GM19238 (cell line): ENCODE data around the gene RGS9BP.
"Not testable (repeated sequence)": the region's sequence is repeated elsewhere in the genome, so short reads cannot be mapped to it uniquely, and the experiment has no call there.

Experiments
- DNase-seq: peaks from one replicate; pipeline ENCODE4 v3.0.0; 2011; ENCODE audit warnings: low spot score; ENCODE audit not compliant: insufficient read length

The RGS9BP gene

DNA sequence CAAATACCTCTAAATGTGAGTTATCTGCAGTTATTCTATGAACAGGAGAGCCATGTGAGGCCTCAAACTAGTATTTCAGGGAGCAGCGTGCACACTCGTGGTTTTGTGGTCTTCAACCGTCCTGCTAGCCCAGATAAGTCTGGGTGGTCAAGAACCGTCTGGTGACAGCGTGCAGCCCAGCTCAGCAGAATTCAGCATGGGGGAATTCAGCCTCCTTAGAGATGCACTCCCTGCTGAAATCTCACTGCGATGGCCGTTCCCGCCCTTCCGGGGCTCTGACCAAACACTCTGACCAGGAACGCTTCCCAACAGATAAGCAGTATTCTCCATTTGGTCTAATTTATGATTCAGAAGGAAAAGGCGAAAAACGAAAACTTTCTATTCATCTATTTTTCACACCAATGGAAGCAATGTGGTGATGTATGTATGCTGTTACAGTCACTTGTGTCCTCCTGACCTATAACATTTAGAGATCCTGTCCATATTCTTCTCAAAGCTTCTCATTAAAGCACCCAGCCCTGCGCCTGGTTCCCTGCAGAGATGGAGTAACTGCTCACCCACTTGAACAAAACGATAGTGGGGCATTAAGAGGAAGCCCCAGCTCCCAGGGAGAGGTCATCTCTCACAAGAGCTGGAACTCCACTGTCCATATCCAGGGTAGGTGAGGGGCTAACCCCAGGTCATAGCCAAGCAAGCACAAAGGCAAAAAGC, 3.6 kb upstream of the RGS9BP start:
- no peak for DNase-seq

DNA sequence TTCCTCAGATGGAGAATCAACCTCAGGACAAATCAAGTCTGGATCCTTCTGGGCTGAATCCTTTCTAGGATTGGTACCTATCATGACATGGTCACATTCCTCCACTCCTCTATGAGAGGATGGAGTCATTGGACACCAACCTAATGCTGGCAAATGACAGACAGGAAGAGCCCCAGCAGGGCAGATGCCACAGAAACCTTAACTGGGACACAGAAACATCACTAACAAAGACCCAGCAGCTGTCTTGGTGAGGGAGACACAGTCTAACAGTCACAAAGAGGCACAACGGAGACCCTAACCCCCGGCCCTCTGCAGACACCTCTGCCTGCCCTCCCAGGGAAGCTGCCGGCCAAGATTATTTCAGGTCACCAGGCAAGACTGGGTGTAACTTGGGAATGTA, 2.8 kb upstream of the RGS9BP start:
- DNase-seq = no peak

DNA sequence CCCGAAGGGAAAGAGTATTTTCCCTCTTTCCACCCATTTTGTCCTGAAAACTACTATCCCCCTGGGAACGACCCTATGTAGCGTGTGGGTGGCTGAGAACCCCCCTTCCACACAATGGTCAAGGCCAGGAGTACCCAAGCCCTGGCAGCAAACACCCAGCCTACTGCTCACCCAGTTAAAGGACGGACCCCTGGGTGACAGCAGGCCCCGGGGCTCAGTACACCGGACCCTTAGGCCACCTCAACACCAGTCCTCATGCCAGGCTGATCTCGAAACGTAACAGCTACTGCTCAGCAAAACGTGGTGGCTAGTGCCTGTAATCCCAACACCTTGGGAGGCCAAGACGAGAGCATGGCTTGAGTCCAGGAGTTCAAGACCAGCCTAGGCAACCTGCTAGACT, 2.1 kb upstream of the RGS9BP start:
- DNase-seq = no peak

DNA sequence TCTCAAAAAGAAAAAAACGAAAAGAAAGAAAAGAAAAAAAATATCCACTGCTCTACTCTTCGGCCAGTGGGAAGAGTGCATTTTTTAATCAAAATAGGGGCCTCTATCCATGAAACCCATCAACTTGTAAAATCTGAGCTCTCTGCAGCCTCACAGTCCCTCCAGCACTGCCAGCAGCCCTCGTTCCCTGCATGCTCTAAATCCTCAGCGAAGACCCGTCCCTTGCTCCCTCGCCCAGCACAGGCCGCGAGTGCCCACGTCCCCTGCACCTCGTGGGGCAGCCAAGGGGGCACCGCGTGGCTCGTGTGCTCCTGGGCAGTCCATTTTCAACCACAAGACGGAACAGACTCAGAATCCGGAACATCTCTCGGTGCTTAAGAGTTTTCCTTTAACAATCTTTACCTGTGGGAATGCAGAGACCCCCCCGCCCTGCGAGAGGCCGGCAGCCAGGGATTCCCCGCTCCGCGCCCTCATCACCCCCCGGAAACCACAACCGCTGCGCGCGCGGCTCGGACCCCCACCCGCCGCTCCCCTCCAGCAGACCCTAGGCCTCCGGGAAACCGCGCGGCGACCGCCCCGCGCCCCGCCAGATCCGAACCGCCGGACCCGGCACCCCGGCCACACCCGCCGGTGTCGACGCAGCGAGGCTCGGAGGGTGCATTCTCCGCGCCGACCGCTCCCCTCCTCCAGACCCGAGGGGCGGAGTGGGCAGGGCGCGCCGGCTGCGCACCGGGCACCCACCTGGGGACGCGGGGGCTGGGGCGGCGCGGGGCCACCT, 1.3 kb upstream of the RGS9BP start:
- DNase-seq = no peak

DNA sequence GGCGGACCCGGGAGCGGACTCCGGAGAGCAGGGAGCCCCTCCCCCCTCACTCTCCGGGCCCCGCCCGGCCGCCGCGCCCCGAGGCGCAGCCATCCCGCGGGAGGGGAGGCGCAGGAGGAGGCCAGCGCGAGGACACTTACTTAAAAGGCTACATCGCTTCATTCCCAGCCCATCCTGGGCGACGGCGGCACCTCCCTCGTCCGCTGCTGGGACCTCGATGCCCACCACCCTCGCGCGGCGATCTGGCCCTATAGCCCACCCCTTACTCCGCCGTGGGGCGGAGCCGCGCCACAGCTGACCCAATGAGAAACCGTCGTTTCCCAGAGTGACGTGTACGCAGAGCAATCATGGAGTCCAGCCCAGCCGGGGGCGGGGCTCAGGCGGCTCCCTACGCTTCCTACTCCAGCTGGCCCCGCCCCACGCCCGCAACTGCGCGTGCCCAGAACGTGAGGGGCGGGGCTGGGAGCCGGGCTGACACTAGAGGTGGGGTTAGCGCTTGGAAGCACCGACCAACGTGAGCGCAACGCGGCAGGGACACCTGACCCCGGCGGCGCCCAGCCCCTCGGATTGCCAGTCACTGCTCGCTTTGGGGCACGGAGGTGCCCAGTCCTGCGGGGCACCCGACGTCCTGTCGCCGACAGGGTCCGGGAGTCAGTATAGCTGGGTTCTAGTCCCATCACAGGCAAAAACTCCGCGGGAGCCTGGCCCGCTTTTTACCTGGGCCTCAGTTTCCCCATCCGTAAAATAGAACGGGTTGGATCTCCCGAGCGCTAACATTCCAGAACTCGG, 523 bp upstream of the RGS9BP start, which contains the start of gene ANKRD27:
TSS of gene ANKRD27 (minus strand) at position 250 of the 789 bp plus-strand sequence. CDS start 16,165 bp downstream, outside the sequence.
- DNase-seq = peak; percentile 96

DNA sequence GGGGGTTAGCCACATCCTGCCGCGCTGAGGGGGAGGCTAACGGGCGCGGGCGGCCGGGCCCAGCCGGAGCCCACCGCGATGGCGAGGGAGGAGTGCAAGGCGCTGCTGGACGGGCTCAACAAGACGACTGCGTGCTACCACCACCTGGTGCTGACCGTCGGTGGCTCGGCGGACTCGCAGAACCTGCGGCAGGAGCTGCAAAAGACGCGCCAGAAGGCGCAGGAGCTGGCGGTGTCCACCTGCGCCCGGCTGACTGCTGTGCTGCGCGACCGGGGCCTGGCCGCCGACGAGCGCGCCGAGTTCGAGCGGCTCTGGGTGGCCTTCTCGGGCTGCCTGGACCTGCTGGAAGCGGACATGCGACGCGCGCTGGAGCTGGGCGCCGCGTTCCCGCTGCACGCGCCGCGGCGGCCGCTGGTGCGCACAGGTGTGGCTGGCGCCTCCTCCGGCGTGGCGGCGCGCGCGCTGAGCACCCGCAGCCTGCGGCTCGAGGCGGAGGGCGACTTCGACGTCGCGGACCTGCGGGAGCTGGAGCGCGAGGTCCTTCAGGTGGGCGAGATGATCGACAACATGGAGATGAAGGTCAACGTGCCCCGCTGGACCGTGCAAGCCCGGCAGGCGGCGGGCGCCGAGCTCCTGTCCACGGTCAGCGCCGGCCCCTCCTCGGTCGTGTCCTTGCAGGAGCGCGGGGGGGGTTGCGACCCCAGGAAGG, 692 bp downstream of the RGS9BP start:
- DNase-seq = no peak

DNA sequence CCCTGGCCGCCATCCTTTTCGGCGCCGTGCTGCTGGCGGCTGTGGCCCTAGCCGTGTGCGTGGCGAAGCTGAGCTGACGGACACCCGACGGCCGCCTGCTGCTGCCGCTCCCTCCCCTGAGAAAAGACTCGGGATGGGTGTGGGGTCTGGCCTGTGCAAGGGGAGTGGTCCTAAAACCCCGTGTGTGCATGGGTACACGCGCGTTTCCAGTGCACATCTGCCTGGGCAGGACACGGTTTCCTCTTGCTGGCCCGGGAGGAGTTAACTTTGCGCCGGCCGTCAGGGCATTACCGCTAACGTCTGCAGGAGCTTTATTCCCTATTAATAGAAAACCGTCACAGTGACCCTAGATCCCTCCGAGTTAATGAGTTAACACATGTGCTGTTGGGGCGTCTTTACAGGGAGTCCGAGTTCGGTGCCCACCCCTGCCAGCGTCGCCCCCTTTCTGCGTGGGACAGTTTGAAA, 1.3 kb downstream of the RGS9BP start:
- DNase-seq = no peak

DNA sequence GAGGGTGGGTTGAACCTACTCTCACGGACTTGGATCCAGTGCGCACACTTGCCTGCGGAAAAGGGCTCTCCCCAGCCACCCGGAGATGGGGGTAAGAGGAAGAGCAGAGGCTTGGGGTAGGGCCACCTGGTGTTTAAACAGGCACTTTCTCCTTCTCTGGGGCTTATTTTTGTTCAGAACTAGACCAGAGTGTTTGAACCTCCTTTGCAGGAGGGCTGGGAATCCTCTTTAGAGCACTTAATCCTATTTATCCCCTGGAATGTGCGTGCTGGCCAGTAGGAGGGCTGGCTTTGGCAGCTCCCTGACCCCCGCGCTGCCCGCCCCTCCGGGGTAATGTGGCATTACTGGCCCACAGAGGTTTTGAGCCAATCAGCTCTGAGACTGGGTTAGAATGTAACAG, 2.0 kb downstream of the RGS9BP start:
- DNase-seq = no peak

DNA sequence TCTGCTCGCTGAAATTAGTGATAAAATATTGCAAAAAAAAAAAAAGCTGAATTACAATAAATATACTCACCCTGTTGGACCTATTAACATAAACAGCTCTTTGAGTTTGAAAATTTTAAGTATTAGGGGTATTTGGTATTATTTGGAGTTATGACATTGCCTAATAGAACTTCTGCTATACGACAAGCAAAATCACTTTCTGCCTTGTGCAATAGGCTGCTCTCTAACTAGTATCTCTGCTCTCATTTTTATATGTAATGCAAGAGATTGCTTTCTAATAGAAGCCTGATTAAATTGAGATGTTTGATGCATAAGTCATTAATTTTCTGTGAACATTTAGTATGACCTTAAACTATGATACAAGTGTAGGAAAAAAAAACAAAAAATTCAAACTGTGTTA, 5.3 kb downstream of the RGS9BP start:
- no peak for DNase-seq

DNA sequence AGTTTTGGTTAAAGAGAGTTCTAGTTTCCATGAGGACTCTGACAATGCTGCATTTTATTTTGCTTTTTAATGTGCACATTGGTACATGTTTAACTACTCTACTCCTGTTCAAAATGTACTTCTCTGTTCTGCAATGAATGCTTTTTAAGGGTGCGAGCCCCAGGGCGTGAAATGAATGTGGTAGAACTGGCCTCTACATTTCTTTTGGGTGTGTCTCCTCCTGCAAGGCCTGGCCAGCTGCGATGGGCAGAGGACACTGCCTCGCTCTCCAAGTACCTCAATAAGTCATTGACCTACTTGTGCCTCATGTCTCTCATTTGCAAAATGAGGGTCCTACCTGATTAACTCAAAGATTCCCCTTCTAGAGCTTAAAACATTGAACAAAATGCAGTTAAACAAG, 6.7 kb downstream of the RGS9BP start:
- DNase-seq = no peak

DNA sequence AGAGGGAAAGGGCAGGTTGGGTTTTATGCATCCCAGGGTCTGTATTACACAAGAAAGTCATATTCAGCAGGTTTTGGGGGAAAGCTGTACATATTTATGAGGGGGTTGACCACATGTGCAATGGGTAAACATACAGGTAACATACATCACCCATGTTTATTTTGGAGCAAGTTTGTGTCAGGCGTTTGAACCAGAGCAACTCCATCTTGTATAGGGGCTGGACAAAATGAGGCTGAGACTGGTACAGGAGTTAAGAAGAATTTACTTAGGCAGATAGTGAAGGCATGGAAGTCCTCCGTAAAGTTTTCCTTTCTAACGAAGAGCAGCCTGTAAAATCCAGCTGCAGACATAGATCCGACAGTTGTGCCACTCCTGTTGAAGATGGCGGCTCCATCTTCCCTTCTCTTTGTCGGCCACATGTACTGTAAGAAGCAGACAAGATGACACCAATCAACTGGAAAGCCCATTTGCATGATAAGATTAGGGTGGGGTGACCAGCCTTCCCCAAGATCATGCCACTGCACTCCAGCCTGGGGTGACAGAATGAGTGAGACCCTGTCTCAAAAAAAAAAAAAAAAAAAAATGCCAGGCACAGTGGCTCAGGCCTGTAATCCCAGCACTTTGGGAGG, 11.3 kb downstream of the RGS9BP start:
- DNase-seq = no peak

DNA sequence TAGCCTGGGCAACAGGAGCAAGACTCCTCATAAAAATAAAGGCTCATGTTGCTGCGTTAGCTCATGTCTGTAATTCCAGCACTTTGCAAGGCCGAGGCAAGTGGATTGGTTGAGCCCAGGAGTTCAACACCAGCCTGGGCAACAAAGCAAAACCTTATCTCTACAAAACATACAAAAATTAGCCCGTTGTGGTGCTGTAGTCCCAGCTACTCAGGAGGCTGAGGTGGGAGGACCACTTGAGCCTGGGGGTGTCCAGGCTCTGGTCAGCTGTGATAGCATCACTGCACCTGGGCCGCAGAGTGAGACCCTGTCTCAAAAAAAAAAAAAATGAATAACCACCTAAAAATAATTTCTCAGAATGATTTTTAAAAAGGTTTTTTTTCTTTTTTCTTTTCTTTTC, 12.0 kb downstream of the RGS9BP start:
- DNase-seq = no peak

DNA sequence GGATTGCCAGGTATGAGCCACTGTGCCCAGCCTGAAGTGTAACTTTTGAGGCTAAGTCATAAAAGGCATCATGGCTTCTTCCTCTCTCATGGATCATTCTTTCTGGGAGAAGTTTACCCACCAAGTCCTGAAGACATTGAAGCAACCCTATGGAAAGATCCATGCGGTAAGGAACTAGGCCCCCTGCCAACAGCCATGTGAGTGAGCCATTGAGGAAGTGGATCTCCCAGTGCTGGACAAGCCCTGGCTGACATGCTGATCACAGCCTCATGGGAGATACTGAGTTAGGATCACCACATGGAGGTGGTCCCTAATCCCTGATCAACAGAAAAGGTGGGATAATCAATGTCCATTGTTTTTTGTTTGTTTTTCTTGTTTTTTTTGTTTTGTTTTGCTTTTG, 12.7 kb downstream of the RGS9BP start:
- DNase-seq = no peak

DNA sequence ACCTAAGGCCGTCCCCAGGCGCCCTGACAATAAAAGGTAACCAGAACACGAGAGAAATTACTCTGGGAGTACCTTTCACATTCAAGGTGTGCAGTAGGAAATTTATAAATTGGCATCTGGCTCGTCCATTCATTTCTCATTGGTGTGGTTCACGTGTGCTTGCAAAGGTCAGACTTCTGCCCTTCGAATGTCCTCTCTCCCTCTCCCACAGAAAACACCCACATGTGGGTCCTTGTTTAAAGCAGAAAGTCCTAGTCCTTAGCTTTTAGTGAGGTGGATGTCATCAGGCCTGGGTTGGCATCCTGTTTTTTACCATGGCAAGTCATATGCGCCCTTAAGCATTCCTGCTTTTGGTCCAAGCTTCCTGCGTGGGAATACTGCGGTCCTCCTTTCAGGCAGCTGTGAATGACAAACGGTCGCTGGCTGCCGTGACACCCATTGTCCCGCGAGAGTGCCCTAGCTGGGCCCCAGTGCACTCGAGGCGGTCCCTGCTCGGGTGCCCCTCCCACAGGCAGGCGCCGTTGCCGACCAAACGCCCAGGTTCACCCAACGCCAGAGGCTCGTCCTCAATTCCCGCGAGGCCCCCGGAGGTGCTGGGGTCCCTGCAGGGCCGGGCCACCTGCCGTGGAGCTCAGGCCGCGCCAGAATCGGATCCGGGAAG, 15.8 kb downstream of the RGS9BP start, which contains the start of gene NUDT19:
TSS of gene NUDT19 (plus strand) at position 531 of the 661 bp plus-strand sequence. CDS start 140 bp downstream, outside the sequence.
- DNase-seq = peak; percentile 87

DNA sequence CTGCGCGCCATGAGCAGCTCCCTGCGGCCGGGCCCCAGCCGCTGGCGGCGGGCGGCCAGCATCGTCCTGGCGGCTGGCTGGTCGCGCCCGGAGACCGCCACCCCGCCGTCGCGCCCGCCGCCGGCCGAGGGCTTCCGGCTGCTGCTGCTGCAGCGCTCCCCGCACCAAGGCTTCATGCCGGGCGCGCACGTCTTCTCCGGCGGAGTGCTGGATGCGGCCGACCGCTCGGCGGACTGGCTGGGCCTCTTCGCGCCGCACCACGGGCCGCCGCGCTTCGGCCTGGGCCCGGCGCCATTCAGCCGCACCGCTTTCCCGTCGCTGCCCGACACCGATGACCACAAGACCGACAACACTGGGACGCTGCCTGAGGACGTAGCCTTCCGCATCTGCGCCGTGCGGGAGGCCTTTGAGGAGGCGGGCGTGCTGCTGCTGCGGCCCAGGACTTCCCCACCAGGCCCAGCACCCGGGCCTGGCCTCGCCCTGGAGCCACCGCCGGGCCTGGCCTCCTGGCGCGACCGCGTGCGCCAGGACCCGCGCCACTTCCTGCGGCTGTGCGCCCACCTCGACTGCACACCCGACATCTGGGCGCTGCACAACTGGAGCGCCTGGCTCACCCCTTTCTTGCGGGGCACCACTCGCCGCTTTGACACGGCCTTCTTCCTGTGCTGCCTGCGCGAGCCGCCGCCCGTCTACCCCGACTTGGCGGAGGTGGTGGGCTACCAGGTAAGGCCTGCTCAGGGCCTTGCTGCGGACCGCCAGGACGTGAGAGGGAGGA, 16.5 kb downstream of the RGS9BP start:
- peak; percentile 49 for DNase-seq

DNA sequence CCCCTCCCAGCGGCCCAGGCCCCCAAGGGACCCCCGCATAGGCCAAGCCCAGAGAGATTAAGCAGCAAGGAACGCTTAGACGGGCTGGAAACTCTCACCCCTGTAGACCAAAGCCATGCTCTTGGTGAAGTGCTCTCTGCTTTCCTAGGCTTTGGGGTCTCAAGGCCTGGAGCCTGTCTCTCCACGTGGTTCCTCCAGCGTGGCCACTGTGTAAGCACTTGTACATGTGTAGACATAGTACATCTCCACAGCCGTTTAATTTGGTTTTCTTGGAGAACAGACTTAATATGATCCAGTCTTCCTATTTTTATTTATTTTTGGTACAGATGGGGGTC, 17.0 kb downstream of the RGS9BP start:
- DNase-seq = no peak

DNA sequence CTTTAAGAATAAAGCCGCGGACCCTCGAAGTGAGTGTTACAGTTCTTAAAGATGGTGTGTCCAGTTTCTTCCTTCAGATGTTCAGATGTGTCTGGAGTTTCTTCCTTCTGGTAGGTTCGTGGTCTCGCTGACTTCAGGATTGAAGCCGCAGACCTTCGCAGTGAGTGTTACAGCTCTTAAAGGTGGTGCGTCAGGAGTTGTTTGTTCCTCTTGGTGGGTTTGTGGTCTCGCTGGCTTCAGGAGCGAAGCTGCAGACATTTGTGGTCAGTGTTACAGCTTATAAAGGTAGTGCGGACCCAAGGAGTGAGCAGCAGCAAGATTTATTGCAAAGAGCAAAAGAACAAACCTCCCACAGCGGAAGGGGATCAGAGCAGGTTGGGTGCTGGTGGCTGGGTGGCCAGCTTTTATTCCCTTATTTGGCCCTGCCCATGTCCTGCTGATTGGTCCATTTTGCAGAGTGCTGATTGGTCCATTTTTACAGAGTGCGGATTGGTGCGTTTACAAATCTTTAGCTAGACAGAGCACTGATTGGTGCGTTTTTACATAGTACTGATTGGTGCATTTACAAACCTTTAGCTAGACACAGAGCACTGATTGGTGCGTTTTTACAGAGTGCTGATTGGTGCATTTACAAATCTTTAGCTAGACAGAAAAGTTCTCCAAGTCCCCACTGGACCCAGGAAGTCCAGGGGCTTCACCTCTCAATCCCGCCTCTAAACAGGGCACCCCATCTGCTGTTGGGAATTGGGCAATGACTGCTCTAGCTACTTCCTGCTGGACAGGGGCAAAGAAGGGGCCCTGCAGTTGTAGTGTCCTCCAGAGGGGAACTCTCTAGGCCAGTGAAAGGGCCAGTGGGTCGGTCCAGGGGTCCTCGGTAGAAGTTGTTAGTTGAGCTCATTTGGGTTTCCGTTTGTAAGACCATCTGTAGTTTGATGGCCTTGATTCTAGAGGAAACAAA, 17.8 kb downstream of the RGS9BP start:
- not testable (repeated sequence) for DNase-seq

DNA sequence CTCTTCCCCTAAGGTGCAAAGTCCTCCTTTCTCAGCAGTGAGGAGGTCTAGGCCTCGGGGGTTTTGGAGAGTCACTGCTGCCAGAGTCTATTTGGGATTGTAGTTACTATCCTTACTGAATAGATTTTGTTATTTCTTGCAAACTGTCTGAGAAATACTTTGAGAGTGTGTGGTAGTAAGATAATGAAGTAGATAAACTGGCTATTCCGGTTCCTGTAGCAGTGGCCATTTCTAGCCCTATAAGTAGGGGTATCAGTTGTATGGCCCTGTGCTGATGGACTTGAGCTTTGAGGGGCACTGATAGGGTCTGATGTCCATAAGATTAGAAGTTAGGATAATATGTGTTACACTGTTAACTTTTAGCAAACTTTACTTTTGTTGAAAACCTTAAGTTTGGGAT, 18.7 kb downstream of the RGS9BP start:
- DNase-seq = not testable (repeated sequence)
